ENCODE results near the gene FES.
"Not testable (repeated sequence)": the region's sequence is repeated elsewhere in the genome, so short reads cannot be mapped to it uniquely, and the experiment has no call there.

DNA sequence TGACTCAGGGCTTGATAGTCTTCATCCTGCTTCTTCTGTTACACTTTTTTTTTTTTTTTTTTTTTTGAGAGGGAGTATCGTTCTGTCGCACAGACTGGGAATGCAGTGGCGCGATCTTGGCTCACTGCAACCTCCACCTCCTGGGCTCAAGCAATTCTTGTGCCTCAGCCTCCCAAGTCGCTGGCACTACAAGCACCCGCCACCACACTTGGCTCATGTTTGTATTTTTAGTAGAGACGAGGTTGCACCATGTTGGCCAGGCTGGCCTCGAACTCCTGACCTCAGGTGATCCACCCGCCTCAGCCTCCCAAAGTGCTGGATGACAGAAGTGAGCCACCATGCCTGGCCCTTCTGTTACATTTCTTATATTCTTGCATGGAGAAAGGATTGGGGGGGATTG, 9.3 kb upstream of the FES start:
- TF ChIP-seq, protein P1, sequence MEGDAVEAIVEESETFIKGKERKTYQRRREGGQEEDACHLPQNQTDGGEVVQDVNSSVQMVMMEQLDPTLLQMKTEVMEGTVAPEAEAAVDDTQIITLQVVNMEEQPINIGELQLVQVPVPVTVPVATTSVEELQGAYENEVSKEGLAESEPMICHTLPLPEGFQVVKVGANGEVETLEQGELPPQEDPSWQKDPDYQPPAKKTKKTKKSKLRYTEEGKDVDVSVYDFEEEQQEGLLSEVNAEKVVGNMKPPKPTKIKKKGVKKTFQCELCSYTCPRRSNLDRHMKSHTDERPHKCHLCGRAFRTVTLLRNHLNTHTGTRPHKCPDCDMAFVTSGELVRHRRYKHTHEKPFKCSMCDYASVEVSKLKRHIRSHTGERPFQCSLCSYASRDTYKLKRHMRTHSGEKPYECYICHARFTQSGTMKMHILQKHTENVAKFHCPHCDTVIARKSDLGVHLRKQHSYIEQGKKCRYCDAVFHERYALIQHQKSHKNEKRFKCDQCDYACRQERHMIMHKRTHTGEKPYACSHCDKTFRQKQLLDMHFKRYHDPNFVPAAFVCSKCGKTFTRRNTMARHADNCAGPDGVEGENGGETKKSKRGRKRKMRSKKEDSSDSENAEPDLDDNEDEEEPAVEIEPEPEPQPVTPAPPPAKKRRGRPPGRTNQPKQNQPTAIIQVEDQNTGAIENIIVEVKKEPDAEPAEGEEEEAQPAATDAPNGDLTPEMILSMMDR (IDR thresholded peaks at IDR 0.05; ENCODE audit: low read depth, low read length, poor library complexity, severe bottlenecking): not testable (repeated sequence)
- TF ChIP-seq EZH2phosphoT487 (IDR thresholded peaks at IDR 0.05; ENCODE audit: borderline replicate concordance, low read length): not testable (repeated sequence)

Data from DOHH2 (cell line).